DOHH2 (cell line): Measurements from ENCODE around the gene STOML1.
A peak's percentile ranks its signal among the peaks of the same experiment; 100 is the strongest.

Experiments
- H3F3A ChIP-seq: fragments of 200-600 bp; sonication (generic), shearing (Covaris generic); 2 replicates; pipeline ENCODE4 v1.6.0; 2016; ENCODE audit warnings: antibody characterized with exemption, mild to moderate bottlenecking; ENCODE audit not compliant: control insufficient read depth, insufficient read depth
- H3K27ac ChIP-seq: fragments of 200-600 bp; sonication (generic); 2 replicates; pipeline ENCODE4 v1.5.1; 2014; ENCODE audit warnings: low read depth, mild to moderate bottlenecking, low read length, moderate library complexity
- H3K27me3 ChIP-seq: fragments of 200-600 bp; sonication (generic); 2 replicates; pipeline ENCODE4 v1.6.1; 2014; ENCODE audit warnings: mild to moderate bottlenecking, low read length, mixed read lengths; ENCODE audit not compliant: control insufficient read depth
- H3K36me3 ChIP-seq: fragments of 200-600 bp; sonication (generic); 2 replicates; pipeline ENCODE4 v1.6.1; 2014; ENCODE audit warnings: mild to moderate bottlenecking, low read length, moderate library complexity, mixed read lengths; ENCODE audit not compliant: control insufficient read depth
- H3K4me1 ChIP-seq: fragments of 200-600 bp; sonication (generic); 2 replicates; pipeline ENCODE4 v1.6.1; 2014; ENCODE audit warnings: mild to moderate bottlenecking, low read length, mixed read lengths; ENCODE audit not compliant: control insufficient read depth
- H3K4me2 ChIP-seq: fragments of 200-600 bp; sonication (generic); 2 replicates; pipeline ENCODE4 v1.6.0; 2014; ENCODE audit warnings: mild to moderate bottlenecking, low read length, moderate library complexity
- H3K4me3 ChIP-seq: fragments of 200-600 bp; sonication (generic); 2 replicates; pipeline ENCODE4 v1.5.1; 2014; ENCODE audit warnings: mild to moderate bottlenecking, low read length, mixed read lengths
- H3K79me2 ChIP-seq: fragments of 200-600 bp; sonication (generic); 2 replicates; pipeline ENCODE4 v1.6.1; 2014; ENCODE audit warnings: mild to moderate bottlenecking, low read length, mixed read lengths; ENCODE audit not compliant: control insufficient read depth
- H3K9me2 ChIP-seq: fragments of 200-600 bp; sonication (generic); replicated peaks from 2 replicates; pipeline ENCODE4 v1.6.1; 2014; ENCODE audit warnings: mild to moderate bottlenecking, low read length, mixed read lengths; ENCODE audit not compliant: control insufficient read depth
- H3K9me3 ChIP-seq: fragments of 200-600 bp; sonication (generic); 2 replicates; pipeline ENCODE4 v1.6.1; 2014; ENCODE audit warnings: antibody characterized with exemption, low read length, mixed read lengths; ENCODE audit not compliant: control insufficient read depth, insufficient read depth
- H4K20me1 ChIP-seq: fragments of 200-600 bp; sonication (generic); 2 replicates; pipeline ENCODE4 v1.6.0; 2014; ENCODE audit warnings: low read depth, mild to moderate bottlenecking, antibody characterized with exemption, low read length, moderate library complexity; ENCODE audit not compliant: control insufficient read depth, insufficient read depth
- CTCF ChIP-seq: fragments of 200-600 bp; sonication (generic); IDR thresholded peaks from one replicate; pipeline ENCODE4 v1.5.1; 2014; ENCODE audit warnings: antibody characterized with exemption, mild to moderate bottlenecking, low read depth, low read length; ENCODE audit not compliant: poor library complexity, severe bottlenecking
- EZH2phosphoT487 ChIP-seq: fragments of 200-600 bp; sonication (generic); IDR thresholded peaks from 2 replicates; pipeline ENCODE4 v1.6.1; 2017; ENCODE audit warnings: borderline replicate concordance, mild to moderate bottlenecking, antibody characterized with exemption, low read length, moderate library complexity, mixed read lengths

Gene STOML1

GRCh38 chr15:74007820-74008371 is 15.8 kb upstream of the STOML1 start:
- H3K9me2 ChIP-seq = no peaks in the 10 kb centered on the region
- H3F3A ChIP-seq = no peaks in the 10 kb centered on the region
- no peaks in the 10 kb centered on the region for H3K79me2 ChIP-seq
- no peaks in the 10 kb centered on the region for H4K20me1 ChIP-seq
- H3K4me1 ChIP-seq = peaks cover 18% of the 10 kb centered on the region
- peak overlapping the region; percentile 40 for H3K4me2 ChIP-seq
- H3K27ac ChIP-seq = no peak overlapping the region
- no peaks in the 10 kb centered on the region for H3K27me3 ChIP-seq
- TF ChIP-seq CTCF = no peak
- TF ChIP-seq EZH2phosphoT487 = no peak
- no peak overlapping the region; the same call in 1 of the 2 replicates for H3K4me3 ChIP-seq
- peaks cover 5% of the 10 kb centered on the region; the same call in 1 of the 2 replicates for H3K36me3 ChIP-seq
- H3K9me3 ChIP-seq = no peaks in the 10 kb centered on the region; the same call in 1 of the 2 replicates

GRCh38 chr15:74006774-74007639 is 14.9 kb upstream of the STOML1 start:
- Histone ChIP-seq H3K27ac (no peak overlapping the region), H3K27me3 (no peaks in the 10 kb centered on the region), H3K4me3 (no peak overlapping the region), H3K79me2 (no peaks in the 10 kb centered on the region), H3K4me1 (peaks cover 18% of the 10 kb centered on the region), H3K9me2 (no peaks in the 10 kb centered on the region), H3F3A (no peaks in the 10 kb centered on the region), H3K36me3 (peaks cover 5% of the 10 kb centered on the region; the same call in 1 of the 2 replicates), H3K9me3 (no peaks in the 10 kb centered on the region; the same call in 1 of the 2 replicates), H4K20me1 (no peaks in the 10 kb centered on the region), H3K4me2 (peak overlapping the region; percentile 40; the same call in 1 of the 2 replicates)
- TF ChIP-seq EZH2phosphoT487 (no peak), CTCF (no peak)

- Histone ChIP-seq H3K27ac (no peak overlapping the region), H3K4me2 (no peak overlapping the region), H3K9me3 (no peaks in the 10 kb centered on the region), H3K36me3 (no peaks in the 10 kb centered on the region), H3K27me3 (no peaks in the 10 kb centered on the region), H3K9me2 (no peaks in the 10 kb centered on the region), H3K79me2 (peaks cover 12% of the 10 kb centered on the region), H3K4me3 (no peak overlapping the region), H4K20me1 (no peaks in the 10 kb centered on the region), H3F3A (no peaks in the 10 kb centered on the region), H3K4me1 (peaks cover 33% of the 10 kb centered on the region)
- TF ChIP-seq EZH2phosphoT487 = no peak
- TF ChIP-seq CTCF = no peak
Observed at GRCh38 chr15:73997986-73998385, 5.9 kb upstream of the STOML1 start.
